ENCODE results near the gene UBB.

The UBB gene

GRCh38 chr17:16419074-16419928 is 38.4 kb downstream of the UBB start:
- TF ChIP-seq CTCF (IDR thresholded peaks at IDR 0.05), result no peak
- no peak for DNase-seq (ENCODE audit: low spot score)
- H3K4me3 ChIP-seq, result peak overlapping the region; percentile 0
- H3K27ac ChIP-seq, result peak overlapping the region; percentile 93 to 94

- no peak for TF ChIP-seq CTCF (IDR thresholded peaks at IDR 0.05)
- no peak for DNase-seq (ENCODE audit: low spot score)
- peak overlapping the region; percentile 0 for H3K4me3 ChIP-seq
- H3K27ac ChIP-seq, result peak overlapping the region; percentile 93 to 94
These were observed 39.0 kb downstream of the UBB start for GRCh38 chr17:16419929-16420271.

GRCh38 chr17:16422416-16422815 is 41.5 kb downstream of the UBB start:
- no peak for TF ChIP-seq CTCF (IDR thresholded peaks at IDR 0.05)
- no peak for DNase-seq (ENCODE audit: low spot score)
- Histone ChIP-seq H3K4me3 (no peak overlapping the region), H3K27ac (no peak overlapping the region)

GRCh38 chr17:16423226-16423872 is 42.5 kb downstream of the UBB start:
- no peak for DNase-seq (ENCODE audit: low spot score)
- Histone ChIP-seq H3K4me3 (no peak overlapping the region), H3K27ac (no peak overlapping the region)
- no peak for TF ChIP-seq CTCF (IDR thresholded peaks at IDR 0.05)

GRCh38 chr17:16425202-16425601 is 44.3 kb downstream of the UBB start:
- Histone ChIP-seq H3K4me3 (no peak overlapping the region), H3K27ac (no peak overlapping the region)
- DNase-seq (ENCODE audit: low spot score), result no peak
- TF ChIP-seq CTCF (IDR thresholded peaks at IDR 0.05), result no peak

GRCh38 chr17:16425698-16426659 is 45.1 kb downstream of the UBB start:
- TF ChIP-seq CTCF (IDR thresholded peaks at IDR 0.05), result no peak
- H3K27ac ChIP-seq, result no peak overlapping the region
- H3K4me3 ChIP-seq, result no peak overlapping the region
- DNase-seq (ENCODE audit: low spot score), result no peak

Measured in coronary artery (tissue), 2 donors.